Measurements from ENCODE around the gene GALNT11. TPM values are rescaled to one million over a fixed set of nuclear protein-coding genes. Genes with fewer than 3 reads are reported as not detected.

Gene GALNT11
- total RNA-seq, 1 donor from 2014 or later, result 23.0 TPM

GRCh38 chr7:152130658-152131590, 105.5 kb downstream of the GALNT11 start:
- no peak for FAIRE-seq
- Histone ChIP-seq H3K27ac (ENCODE audit: low read depth, low read length) (no peak overlapping the region), H3K4me1 (ENCODE audit: insufficient read depth, low read length) (peaks cover 2% of the 10 kb centered on the region), H3K79me2 (ENCODE audit: insufficient read depth, low read length) (no peaks in the 10 kb centered on the region), H4K20me1 (ENCODE audit: insufficient read depth, low read length) (no peaks in the 10 kb centered on the region), H3K9me3 (ENCODE audit: insufficient read depth, low read depth, low read length) (peaks cover 11% of the 10 kb centered on the region), H3K36me3 (ENCODE audit: insufficient read depth, low read length) (peaks cover 24% of the 10 kb centered on the region), H3K27me3 (ENCODE audit: insufficient read depth, low read length) (no peaks in the 10 kb centered on the region), H3K4me3 (ENCODE audit: insufficient read depth, low read depth, low read length) (no peak overlapping the region), H3K4me2 (ENCODE audit: low read length) (no peak overlapping the region), H2AFZ (ENCODE audit: low read depth, low read length) (no peak overlapping the region), H3K9ac (ENCODE audit: low read length) (no peak overlapping the region)
- no peak overlapping the region for H3K4me3 Mint-ChIP-seq (ENCODE audit: unreplicated experiment)
- peaks cover 34% of the 10 kb centered on the region for H3K36me3 Mint-ChIP-seq (ENCODE audit: low read depth, unreplicated experiment)
- no peak for TF ChIP-seq EZH2 (IDR thresholded peaks at IDR 0.05; ENCODE audit: insufficient read depth, low read length)
- TF ChIP-seq CTCF (IDR thresholded peaks at IDR 0.05; ENCODE audit: insufficient read depth, low read depth, low read length), result no peak
- no peak overlapping the region for H3K27ac Mint-ChIP-seq (ENCODE audit: unreplicated experiment)
- no peaks in the 10 kb centered on the region for H3K27me3 Mint-ChIP-seq (ENCODE audit: low read depth, unreplicated experiment)
- H3K9me3 Mint-ChIP-seq (ENCODE audit: unreplicated experiment), result peaks cover 8% of the 10 kb centered on the region
- DNase-seq (ENCODE audit: low read depth), result no peak
- peaks cover 1% of the 10 kb centered on the region for H3K4me1 Mint-ChIP-seq (ENCODE audit: low read depth, unreplicated experiment)

- no peaks in the 10 kb centered on the region for H3K27me3 Mint-ChIP-seq (ENCODE audit: low read depth, unreplicated experiment)
- Histone ChIP-seq H3K9ac (ENCODE audit: low read length) (no peak overlapping the region), H4K20me1 (ENCODE audit: insufficient read depth, low read length) (peaks cover 4% of the 10 kb centered on the region), H3K27ac (ENCODE audit: low read depth, low read length) (no peak overlapping the region), H3K4me2 (ENCODE audit: low read length) (no peak overlapping the region), H3K4me1 (ENCODE audit: insufficient read depth, low read length) (peaks cover 12% of the 10 kb centered on the region), H3K4me3 (ENCODE audit: insufficient read depth, low read depth, low read length) (no peak overlapping the region), H3K27me3 (ENCODE audit: insufficient read depth, low read length) (no peaks in the 10 kb centered on the region), H3K36me3 (ENCODE audit: insufficient read depth, low read length) (peaks cover 24% of the 10 kb centered on the region), H2AFZ (ENCODE audit: low read depth, low read length) (no peak overlapping the region), H3K9me3 (ENCODE audit: insufficient read depth, low read depth, low read length) (peaks cover 11% of the 10 kb centered on the region), H3K79me2 (ENCODE audit: insufficient read depth, low read length) (no peaks in the 10 kb centered on the region)
- peaks cover 9% of the 10 kb centered on the region for H3K4me1 Mint-ChIP-seq (ENCODE audit: low read depth, unreplicated experiment)
- no peak for FAIRE-seq
- H3K4me3 Mint-ChIP-seq (ENCODE audit: unreplicated experiment), result no peak overlapping the region
- DNase-seq (ENCODE audit: low read depth), result no peak
- H3K27ac Mint-ChIP-seq (ENCODE audit: unreplicated experiment), result no peak overlapping the region
- TF ChIP-seq EZH2 (IDR thresholded peaks at IDR 0.05; ENCODE audit: insufficient read depth, low read length) (no peak), CTCF (IDR thresholded peaks at IDR 0.05; ENCODE audit: insufficient read depth, low read depth, low read length) (no peak)
- peaks cover under 1% of the 10 kb centered on the region for H3K9me3 Mint-ChIP-seq (ENCODE audit: unreplicated experiment)
- H3K36me3 Mint-ChIP-seq (ENCODE audit: low read depth, unreplicated experiment), result peaks cover 27% of the 10 kb centered on the region
These were observed 106.6 kb downstream of the GALNT11 start for GRCh38 chr7:152131981-152132494.

Measured in astrocyte (in vitro differentiated cells and primary cell).